HG02588 (cell line): ENCODE data around the gene NUCKS1.

Experiments used
- ATAC-seq: cut with Tn5 transposase; IDR thresholded peaks from one replicate; pipeline ENCODE4 v1.9.1; 2021; ENCODE audit warnings: mild to moderate bottlenecking, moderate library complexity; ENCODE audit not compliant: unreplicated experiment

The NUCKS1 gene

DNA sequence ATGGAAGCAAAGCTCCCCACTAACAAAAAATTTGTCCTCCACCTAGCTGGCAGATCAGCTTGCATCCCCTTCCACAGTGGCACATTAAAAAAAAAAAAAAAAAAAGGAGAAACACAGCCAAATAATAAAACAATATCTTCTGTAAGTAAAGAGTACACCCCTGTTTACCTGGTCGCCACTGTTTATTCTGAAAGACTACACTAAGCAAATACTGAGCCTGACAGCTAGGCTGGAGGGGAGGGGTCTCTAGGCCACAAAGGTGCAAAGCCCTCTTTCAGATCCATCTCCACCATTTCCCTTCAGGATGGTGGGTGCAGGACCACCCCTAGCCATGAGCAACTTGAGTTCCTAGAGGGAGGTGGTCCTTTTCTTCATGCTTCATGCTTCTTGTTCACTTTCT is 46.9 kb downstream of the NUCKS1 start:
- ATAC-seq = no peak

DNA sequence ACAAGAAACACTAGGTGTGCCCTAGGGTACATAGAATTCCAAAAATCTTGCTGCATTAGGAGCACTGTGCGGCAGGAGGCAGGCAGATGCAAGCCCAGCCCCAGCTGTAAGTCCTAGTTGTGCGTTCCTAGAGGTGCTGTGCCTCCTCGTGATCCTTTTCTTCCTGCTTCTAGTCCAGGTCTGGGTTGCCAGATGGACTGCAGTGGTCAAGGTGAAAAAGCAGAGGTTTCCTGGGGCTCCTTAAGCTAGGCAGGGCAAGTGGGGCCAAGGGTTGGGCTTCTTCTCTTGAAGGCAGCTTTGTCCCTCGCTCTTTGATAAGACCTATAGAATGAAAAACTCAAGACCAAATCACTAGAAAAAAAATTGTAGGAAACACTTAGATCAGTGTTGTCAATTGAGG is 48.1 kb downstream of the NUCKS1 start:
- no peak for ATAC-seq

DNA sequence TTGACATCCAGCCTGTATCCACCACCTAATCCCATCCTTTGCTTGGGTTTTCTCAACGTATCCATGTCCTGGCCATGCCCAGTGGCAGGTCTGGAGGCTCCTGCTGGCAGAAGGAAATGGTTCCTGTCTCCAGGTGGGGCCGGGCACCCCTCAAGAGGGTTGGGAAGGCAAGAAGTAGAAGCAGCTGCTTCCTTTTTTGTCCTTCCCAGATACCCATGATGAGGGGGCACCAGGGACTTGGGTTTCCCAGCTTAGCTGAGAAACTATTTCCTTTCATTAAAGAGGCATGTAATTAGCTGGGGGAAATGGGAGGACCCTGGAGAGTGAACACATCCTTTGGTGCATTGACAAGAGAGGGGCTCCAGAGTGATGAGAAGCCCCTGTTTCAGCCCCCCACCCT is 48.6 kb downstream of the NUCKS1 start:
- no peak for ATAC-seq

GRCh38 chr1:205700865-205701401 is 49.0 kb downstream of the NUCKS1 start:
- ATAC-seq = no peak

DNA sequence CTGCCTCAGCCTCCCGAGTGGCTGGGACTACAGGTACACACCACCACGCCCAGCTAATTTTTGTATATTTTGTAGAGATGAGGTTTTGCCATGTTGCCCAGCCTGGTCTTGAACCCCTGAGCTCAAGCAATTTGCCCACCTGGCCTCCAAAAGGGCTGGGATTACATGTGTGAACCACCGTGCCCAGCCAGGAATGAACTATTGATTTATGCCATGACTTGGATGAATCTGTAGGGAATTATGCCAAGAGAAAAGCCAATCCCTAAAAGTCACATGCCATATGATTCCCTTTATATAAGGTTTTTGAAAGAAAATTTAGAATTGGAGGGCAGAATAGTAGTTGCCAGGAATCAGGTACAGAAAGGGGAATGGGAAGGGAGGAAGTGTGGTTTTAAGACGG is 50.6 kb downstream of the NUCKS1 start:
- ATAC-seq = no peak

DNA sequence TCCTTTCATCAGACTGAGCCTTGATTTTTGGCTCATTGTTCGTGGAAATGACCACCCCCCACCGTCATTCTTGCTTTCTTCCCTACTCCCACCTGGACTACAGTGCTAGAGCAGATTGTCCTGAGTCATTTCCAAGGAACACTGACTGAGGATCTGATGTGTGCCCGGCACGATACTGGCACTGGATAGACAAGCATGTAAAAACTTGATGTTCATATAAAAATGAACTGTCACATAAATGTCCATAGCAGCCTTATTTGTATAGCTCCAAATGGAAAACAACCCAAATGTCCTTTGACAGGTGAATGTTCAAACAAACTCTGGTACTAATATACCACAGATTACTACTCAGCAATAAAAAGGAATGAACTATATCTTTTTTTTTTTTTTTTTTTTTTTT is 51.1 kb downstream of the NUCKS1 start:
- no peak for ATAC-seq

DNA sequence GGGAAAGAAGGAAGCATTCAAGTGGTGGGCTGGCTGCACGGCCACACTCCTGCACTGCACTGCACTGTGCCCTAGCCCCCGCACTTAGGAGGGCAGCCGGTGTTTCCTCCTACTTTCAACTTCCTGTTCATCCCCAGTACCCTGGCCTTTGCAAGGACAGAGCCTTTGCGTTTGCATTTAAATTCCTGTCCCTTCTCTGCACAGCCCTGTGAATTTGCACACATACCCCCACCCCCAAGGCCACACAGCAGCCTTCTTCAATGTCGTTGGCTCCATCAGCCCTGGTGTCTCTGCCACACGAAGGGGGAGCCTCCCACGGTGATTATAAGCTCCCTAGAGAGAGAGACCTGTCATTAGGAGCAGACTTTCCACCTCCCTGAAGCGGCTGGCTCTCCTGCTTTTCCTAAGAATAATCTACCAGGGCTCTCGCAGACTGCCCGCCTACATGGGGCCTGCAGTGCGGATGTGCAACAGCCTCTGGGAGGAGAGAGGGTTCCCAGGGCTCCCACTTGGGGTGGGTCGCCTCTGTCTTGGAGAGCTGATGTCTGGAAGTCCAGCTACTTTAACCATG is 56.5 kb downstream of the NUCKS1 start:
- no peak for ATAC-seq

GRCh38 chr1:205692423-205692822 is 57.6 kb downstream of the NUCKS1 start:
- ATAC-seq = no peak

- ATAC-seq = no peak
These were observed 59.7 kb downstream of the NUCKS1 start for GRCh38 chr1:205690122-205690756.

DNA sequence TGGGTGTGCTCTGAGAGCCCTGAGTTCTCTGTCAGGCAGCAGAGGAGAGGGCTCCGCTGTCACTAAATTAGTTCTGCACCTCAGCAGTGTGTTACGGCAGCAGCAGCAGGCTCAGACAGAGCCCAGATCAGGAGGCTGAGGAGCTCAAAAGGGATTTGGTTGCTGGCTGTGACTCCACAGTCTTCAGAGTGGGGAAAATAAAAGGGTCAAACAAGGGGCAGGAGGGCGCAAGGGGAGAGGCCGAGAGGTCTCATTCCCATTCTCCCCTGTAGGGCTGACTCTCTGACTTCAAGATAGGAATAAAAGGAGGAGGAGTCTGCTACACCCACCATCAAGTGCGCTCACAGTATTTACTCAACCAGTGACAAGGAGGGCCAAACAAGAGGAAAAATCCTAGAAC is 60.5 kb downstream of the NUCKS1 start:
- no peak for ATAC-seq

DNA sequence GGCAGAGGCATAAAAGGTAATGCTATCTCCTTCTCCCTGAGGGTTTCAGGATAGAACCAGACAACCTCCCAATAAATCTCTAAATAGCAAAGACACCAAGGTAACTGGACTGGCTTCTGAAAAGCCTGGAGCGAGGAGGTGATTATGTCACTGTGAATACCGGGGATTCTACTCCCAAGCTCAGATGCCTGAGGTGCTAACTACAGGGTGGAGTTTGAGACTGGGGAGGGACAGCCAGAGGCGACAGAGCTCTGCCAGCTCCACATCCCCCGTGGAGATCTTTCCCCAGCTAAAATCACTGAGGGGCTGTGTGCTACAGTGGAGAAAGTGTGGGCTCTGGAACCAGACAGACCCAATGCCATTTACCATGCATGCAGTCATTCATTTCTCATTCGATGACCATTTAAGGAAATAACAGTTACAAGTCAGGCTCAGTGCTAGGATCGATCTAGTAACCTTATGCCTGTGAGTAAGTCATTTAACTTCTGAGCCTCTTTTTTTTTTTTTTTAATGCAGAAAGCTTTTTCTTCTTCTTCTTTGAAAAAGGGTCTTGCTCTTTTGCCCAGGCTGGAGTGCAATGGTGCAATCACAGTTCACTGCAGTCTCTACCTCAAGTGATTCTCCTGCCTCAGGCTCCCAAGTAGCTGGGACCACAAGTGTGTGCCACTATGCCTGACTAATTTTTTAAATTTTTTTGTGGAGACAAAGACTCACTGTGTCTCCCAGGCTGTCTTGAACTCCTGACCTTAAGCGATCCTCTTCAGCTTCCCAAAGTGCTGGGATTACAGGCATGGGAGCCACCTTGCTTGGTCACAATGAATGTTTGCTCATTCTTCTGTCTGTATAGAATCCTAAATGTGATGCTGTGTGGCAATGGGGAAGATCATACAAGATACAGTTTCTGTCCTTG is 61.6 kb downstream of the NUCKS1 start:
- no peak for ATAC-seq

DNA sequence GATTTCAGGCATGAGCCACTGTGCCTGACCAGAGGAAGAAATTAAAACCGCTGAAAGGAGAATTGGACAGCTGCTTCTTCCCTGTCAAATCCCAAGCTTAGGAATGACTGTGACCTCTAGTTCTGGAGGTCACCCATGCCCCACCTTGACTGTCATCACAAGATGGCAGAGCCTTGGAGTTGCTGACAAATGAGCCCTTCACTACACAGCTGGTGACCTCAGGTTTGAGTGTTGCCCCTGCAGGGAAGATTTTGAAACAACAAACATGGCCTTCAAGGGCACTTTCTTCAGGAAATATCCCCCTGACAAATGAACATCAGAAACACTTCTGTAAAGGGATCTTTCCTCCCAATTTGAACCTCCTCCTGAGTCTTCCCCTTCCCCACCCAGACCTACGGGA is 62.7 kb downstream of the NUCKS1 start:
- ATAC-seq = no peak

DNA sequence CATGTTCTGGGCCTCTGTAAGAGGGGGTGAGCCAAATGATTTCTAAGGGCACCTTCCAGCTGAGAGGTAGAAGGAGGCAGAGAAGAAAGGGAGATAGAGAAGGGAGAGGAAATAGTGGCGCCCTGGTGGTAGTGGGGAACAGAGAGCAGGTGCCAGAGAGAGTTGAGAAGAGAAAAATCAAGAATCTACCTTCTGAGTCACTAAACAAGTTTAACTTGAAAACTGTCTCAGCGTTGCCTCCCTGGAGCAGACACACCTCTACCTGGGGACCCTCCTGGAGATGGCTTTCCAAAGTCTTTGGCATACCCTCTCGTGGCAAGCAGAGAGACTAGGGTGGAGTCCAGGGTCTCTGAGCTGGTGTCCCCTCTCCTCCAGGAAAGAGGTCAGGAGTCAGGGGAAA is 68.6 kb downstream of the NUCKS1 start:
- no peak for ATAC-seq

DNA sequence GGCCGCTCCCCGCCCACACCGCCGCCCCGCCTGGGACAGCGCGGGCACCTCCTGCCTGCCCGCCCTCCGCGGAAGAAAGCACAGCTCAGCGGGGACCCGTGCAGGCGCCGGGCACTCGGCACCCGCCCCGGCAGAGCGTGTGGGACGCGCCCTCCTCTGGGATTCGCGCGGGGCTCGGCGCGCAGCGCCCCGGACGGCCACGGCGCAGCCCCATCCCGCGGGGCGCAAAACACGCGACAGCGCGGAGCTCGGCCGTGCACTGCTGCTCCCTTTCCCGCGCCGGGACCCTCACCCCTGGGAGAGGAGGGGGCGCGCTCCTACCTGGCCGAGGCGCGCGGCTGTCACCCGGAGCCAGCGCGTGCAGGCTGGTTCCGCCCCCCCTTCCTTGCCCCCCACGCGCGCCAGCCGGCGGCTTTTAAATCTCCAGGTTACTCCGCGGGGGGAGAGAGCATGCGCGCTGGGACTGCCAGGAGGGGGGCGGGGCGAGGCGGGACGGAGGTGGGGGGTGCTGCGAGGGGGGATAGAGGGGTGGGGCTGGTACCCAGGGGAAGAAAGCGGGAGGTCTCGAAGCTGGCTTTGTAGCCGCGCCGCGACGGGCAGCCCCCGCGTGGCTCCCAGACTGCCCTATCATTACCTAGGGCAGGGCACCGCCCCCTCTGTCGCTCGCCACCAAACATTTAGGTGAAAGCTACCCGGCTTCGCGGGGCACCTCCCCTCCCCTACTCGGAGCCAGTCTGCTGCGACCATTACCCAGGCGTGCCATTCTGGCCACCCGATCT is 69.7 kb downstream of the NUCKS1 start, which contains the start of gene SLC45A3:
TSS of gene SLC45A3 (minus strand) at position 437 of the 779 bp plus-strand sequence. CDS start 15,853 bp downstream, outside the sequence.
- ATAC-seq = no peak

- ATAC-seq = no peak
These were observed 71.5 kb downstream of the NUCKS1 start for GRCh38 chr1:205678286-205679111.

- no peak for ATAC-seq
These were observed 72.8 kb downstream of the NUCKS1 start for GRCh38 chr1:205677167-205677566.

GRCh38 chr1:205676597-205676996 is 73.4 kb downstream of the NUCKS1 start:
- ATAC-seq = no peak

DNA sequence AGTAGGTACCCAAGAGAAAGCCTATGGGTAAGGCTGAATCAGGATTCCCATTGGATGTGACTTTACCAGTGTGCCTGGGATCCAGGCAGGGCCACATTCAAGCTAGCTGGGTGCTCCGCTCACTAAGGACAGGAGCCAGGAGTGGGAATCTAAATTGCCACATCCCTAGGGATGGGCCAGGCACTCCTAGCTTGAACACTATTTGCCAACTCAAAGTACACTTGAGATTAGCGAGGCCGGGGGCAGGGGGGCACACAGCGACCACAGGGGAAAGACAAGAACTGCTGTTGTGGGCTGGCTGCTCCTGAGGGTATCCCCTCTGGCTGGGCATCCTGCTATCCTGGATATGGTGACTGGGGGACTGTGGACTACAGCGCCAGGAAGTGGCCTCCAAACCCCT is 74.0 kb downstream of the NUCKS1 start:
- ATAC-seq = no peak

- ATAC-seq = no peak
These were observed 74.7 kb downstream of the NUCKS1 start for GRCh38 chr1:205675247-205675646.

DNA sequence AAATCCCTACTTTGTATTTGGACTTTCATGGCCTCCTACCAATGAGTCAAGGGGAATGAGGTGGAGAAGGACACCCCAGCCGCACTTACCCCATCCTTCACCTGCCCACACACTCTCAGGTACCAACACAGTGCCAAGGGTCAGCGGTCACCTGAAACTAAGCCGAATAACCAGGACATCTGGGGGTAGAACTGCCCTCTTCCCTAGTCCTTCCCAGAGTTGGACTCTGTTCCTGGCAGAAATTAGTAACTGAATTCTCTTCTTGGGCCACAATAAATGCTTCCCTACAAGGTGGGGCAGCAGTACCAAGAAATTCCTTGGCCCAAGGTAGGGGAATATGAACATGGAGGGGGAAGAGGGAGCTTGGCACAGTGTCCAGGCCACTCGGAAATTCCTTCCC is 77.0 kb downstream of the NUCKS1 start:
- no peak for ATAC-seq
